GM12891 (cell line): ENCODE results near the gene TBL1XR1.

Experiments used
- PAX5 ChIP-seq: IDR thresholded peaks from 2 replicates; pipeline ENCODE4 v1.6.1; 2011; ENCODE audit warnings: low read length, moderate library complexity, mild to moderate bottlenecking; ENCODE audit not compliant: insufficient read depth, severe bottlenecking
- POLR2A ChIP-seq: IDR thresholded peaks from 2 replicates; pipeline ENCODE4 v1.6.1; 2011; ENCODE audit warnings: low read depth, low read length, control low read depth
- POLR2AphosphoS5 ChIP-seq: IDR thresholded peaks from 2 replicates; pipeline ENCODE4 v1.6.1; 2011; ENCODE audit warnings: low read depth, low read length, control low read depth
- SPI1 ChIP-seq: IDR thresholded peaks from 2 replicates; pipeline ENCODE4 v1.6.1; 2011; ENCODE audit warnings: low read depth, low read length, control low read depth
- TAF1 ChIP-seq: IDR thresholded peaks from 2 replicates; pipeline ENCODE4 v1.6.1; 2011; ENCODE audit warnings: low read depth, low read length, control low read depth

DNA sequence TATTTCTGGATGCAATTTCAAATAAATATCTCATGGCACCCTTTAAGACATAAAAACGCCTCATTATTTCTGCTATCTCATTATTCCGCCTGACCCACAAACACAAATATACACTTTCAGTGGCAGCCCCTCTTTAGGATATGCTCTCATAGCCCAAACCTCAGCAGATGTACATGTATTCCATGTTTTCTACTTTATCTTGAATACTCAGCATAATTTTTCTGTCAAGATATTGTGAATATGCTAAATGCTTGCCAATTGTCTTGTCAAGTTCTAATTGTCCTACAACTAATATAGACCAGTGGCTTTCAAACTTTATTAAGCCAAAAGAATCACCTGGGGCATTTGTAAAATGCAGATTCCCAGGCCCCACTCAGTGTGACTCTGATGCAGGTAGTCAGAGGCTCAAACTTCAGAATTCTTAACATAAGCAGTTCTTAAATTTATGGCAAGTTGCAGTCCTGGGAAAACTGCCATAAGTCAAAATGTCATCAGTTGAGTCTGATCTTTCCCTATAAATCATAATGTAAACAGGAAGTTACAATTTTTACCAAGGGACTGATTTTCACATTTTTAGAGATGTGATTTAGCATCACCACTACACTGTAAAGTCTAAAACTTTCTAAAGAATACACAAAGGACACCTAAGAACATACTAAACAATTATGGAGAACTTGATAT lies 135.1 kb downstream of the TBL1XR1 start:
- no peak for TF ChIP-seq POLR2A
- no peak for TF ChIP-seq POLR2AphosphoS5
- TF ChIP-seq SPI1, result no peak
- no peak for TF ChIP-seq TAF1
- TF ChIP-seq PAX5, result no peak
